ENCODE measurements around the gene KIR2DL3.
A peak's percentile ranks its signal among the peaks of the same experiment; 100 is the strongest.
"Not testable (repeated sequence)": the region's sequence is repeated elsewhere in the genome, so short reads cannot be mapped to it uniquely, and the experiment has no call there.

KIR2DL3 gene

GRCh38 chr19:54738306-54738705 lies at the start of gene KIR2DL3:
Gene KIR2DL3, plus strand, starts transcription at chr19:54738513. Its CDS starts 33 bp downstream, at chr19:54738546.
- DNase-seq, result not testable (repeated sequence)

- DNase-seq, result no peak
Measured at GRCh38 chr19:54691582-54692297, 46.6 kb upstream of the KIR2DL3 start.

GRCh38 chr19:54692298-54692615 lies 46.1 kb upstream of the KIR2DL3 start:
- no peak for DNase-seq

GRCh38 chr19:54694648-54695047 lies 43.7 kb upstream of the KIR2DL3 start:
- DNase-seq, result no peak

- DNase-seq, result no peak
Measured at GRCh38 chr19:54696117-54696548, 42.2 kb upstream of the KIR2DL3 start.

GRCh38 chr19:54696766-54697165 lies 41.5 kb upstream of the KIR2DL3 start:
- DNase-seq, result no peak

GRCh38 chr19:54697716-54698115 lies 40.6 kb upstream of the KIR2DL3 start:
- not testable (repeated sequence) for DNase-seq

GRCh38 chr19:54704928-54705327 lies 33.4 kb upstream of the KIR2DL3 start:
- DNase-seq, result no peak

- no peak for DNase-seq
Measured at GRCh38 chr19:54707962-54708361, 30.4 kb upstream of the KIR2DL3 start.

- DNase-seq, result peak in 1 of 2 experiments; percentile 34
Measured at GRCh38 chr19:54708781-54709180, 29.5 kb upstream of the KIR2DL3 start.

GRCh38 chr19:54709212-54709948 lies 28.9 kb upstream of the KIR2DL3 start:
- DNase-seq, result no peak

- not testable (repeated sequence) for DNase-seq
Measured at GRCh38 chr19:54709956-54710355, 28.4 kb upstream of the KIR2DL3 start.

- no peak for DNase-seq
Measured at GRCh38 chr19:54724142-54724541, 14.2 kb upstream of the KIR2DL3 start, which contains the start of gene KIR3DL3. Gene KIR3DL3, plus strand, starts transcription at chr19:54724442. Its CDS starts 55 bp downstream, at chr19:54724497.

GRCh38 chr19:54724644-54725043 lies 13.7 kb upstream of the KIR2DL3 start:
- no peak for DNase-seq

GRCh38 chr19:54725321-54725720 lies 13.0 kb upstream of the KIR2DL3 start:
- DNase-seq, result no peak

- DNase-seq, result no peak
Measured at GRCh38 chr19:54727562-54727961, 10.8 kb upstream of the KIR2DL3 start.

GRCh38 chr19:54728167-54728566 lies 10.1 kb upstream of the KIR2DL3 start:
- DNase-seq, result no peak

- no peak for DNase-seq
Measured at GRCh38 chr19:54729416-54730188, 8.7 kb upstream of the KIR2DL3 start.

GRCh38 chr19:54731191-54731590 lies 7.1 kb upstream of the KIR2DL3 start:
- no peak for DNase-seq

- no peak for DNase-seq
Measured at GRCh38 chr19:54738715-54739114, 402 bp downstream of the KIR2DL3 start.

GRCh38 chr19:54739587-54740497 lies 1.5 kb downstream of the KIR2DL3 start:
- no peak for DNase-seq

GRCh38 chr19:54741950-54742349 lies 3.6 kb downstream of the KIR2DL3 start:
- DNase-seq, result not testable (repeated sequence)

All from AML-193 (cell line).